Measurements from ENCODE around the gene CRPPA.

CRPPA gene

DNA sequence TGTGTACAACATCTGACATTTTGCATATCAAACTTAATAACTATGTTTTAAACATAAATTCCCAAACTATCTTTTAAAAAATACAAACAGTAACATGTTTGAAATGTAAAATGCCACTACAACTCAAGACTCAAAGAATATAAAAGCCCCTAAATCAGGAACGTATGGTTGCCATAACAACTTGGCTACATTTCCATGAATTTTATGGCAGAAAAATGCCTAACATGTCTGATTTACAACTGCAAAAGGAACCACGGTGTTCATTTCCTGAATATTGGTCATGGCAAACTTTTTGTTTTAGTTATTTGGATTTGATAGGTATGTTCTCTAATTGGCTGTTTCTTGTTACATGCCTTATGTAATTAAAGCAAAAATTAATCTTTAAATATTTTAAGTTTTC lies 42.2 kb upstream of the CRPPA start:
- CTCF ChIA-PET: interaction anchor here (2.4 kb wide), 1 partner anchor 101 kb away, joined by 10 read pairs; no protein-coding TSS in a partner anchor
- H3K27ac ChIP-seq (ENCODE audit: extremely low read depth, low read depth, low read length): no peak overlapping the region
- H3K36me3 ChIP-seq (ENCODE audit: control insufficient read depth in 2 of 2, insufficient read depth in 1 of 2, low read length in 2 of 2): no peaks in the 10 kb centered on the region
- H3K4me1 ChIP-seq (ENCODE audit: control insufficient read depth, insufficient read depth, low read length): no peaks in the 10 kb centered on the region
- H3K9me3 ChIP-seq (ENCODE audit: control insufficient read depth, insufficient read depth, low read depth, low read length): no peaks in the 10 kb centered on the region
- TF ChIP-seq MYNN (tag by site-specific recombination; IDR thresholded peaks at IDR 0.05; ENCODE audit: borderline replicate concordance) (peak; percentile 67; the same call in 1 of the 2 replicates), ZFHX2 (tag by site-specific recombination; conservative IDR thresholded peaks at IDR 0.05) (no peak), ZSCAN30 (tag by site-specific recombination; IDR thresholded peaks at IDR 0.05) (no peak)
- no peak overlapping the region for H3K4me3 ChIP-seq (ENCODE audit: low read depth, low read length)
- POLR2A ChIA-PET: interaction anchor here (2.7 kb wide), 1 partner anchor 43 kb away, joined by 15 read pairs; the partner anchor contains the start of gene CRPPA

DNA sequence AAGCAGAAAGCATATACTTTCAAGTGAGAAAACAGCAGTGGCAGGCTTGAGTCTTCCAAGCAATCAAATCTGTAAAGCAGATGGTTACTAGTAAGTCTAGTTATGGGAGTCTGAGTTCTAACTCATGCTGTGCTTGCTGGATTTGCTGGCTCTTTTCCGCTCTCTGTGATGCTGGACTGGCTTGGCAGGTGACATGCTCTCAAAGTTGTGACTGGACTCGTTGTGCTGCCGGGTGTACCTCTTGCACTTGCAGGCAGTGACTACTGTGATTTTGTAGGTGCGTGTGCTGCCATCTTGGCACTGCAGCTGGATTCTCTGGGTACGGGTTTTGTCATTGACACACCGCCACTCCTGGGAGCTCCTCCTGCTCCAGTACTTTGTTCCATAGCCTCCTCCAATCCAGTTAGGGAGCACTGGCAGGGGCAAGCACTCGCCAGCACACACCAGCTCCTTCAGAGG lies 41.1 kb upstream of the CRPPA start:
- Histone ChIP-seq H3K9me3 (ENCODE audit: control insufficient read depth, insufficient read depth, low read depth, low read length) (no peaks in the 10 kb centered on the region), H3K4me1 (ENCODE audit: control insufficient read depth, insufficient read depth, low read length) (no peaks in the 10 kb centered on the region)

DNA sequence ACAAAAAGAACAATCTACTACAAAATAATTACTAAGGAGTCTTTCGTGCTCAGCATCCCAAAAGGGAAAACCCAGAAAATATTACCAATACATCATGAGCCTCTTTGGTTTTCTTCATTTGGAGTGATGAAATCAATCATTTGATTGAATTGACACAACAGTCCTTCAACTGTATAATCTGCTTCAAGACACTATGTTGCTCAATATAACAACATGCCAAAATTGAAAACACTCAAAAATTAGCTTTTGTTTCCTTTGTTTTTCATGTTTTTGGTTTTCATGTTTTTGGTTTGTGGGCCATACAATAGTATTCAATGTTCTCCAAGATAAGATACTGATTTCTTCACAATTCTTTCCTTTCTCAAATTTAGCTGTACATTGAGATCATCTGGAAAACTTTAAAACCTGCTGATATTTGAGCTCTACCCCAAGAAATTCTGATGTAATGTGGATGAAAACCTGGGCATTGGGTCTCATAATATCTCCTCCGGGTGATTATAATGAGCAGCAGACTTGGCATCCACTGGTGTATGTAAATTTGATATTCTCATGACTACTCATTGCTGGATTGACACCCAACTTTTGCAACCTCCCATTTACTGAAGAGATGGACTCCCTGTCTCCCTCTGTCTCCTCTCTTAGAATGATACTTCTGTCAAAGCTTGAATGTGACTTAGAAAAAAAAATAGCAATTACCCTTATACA lies 39.6 kb upstream of the CRPPA start:
- POLR2A ChIA-PET: no interaction called here
- no peak overlapping the region for H3K4me3 ChIP-seq (ENCODE audit: low read depth, low read length)
- no peak overlapping the region for H3K27ac ChIP-seq (ENCODE audit: extremely low read depth, low read depth, low read length)
- no peaks in the 10 kb centered on the region for H3K4me1 ChIP-seq (ENCODE audit: control insufficient read depth, insufficient read depth, low read length)
- CTCF ChIA-PET: interaction anchor here (0.7 to 1.2 kb wide), 2 partner anchors 30 to 104 kb away, joined by 4 read pairs; no protein-coding TSS in a partner anchor
- H3K36me3 ChIP-seq (ENCODE audit: control insufficient read depth in 2 of 2, insufficient read depth in 1 of 2, low read length in 2 of 2): no peaks in the 10 kb centered on the region
- H3K9me3 ChIP-seq (ENCODE audit: control insufficient read depth, insufficient read depth, low read depth, low read length): no peaks in the 10 kb centered on the region
- TF ChIP-seq ZNF433 (tag by site-specific recombination; IDR thresholded peaks at IDR 0.05; ENCODE audit: low read depth): no peak
- no peak for TF ChIP-seq ZNF184 (tag by site-specific recombination; IDR thresholded peaks at IDR 0.05)
- no peak for TF ChIP-seq ZNF623 (tag by site-specific recombination; IDR thresholded peaks at IDR 0.05)
- TF ChIP-seq ZNF211 (tag by site-specific recombination; IDR thresholded peaks at IDR 0.05; ENCODE audit: low read depth): no peak
- TF ChIP-seq, protein P1, sequence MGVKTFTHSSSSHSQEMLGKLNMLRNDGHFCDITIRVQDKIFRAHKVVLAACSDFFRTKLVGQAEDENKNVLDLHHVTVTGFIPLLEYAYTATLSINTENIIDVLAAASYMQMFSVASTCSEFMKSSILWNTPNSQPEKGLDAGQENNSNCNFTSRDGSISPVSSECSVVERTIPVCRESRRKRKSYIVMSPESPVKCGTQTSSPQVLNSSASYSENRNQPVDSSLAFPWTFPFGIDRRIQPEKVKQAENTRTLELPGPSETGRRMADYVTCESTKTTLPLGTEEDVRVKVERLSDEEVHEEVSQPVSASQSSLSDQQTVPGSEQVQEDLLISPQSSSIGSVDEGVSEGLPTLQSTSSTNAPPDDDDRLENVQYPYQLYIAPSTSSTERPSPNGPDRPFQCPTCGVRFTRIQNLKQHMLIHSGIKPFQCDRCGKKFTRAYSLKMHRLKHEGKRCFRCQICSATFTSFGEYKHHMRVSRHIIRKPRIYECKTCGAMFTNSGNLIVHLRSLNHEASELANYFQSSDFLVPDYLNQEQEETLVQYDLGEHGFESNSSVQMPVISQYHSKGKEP (tag by site-specific recombination; IDR thresholded peaks at IDR 0.05): no peak
- no peak for TF ChIP-seq ZNF274 (IDR thresholded peaks at IDR 0.05; ENCODE audit: low read length)
- TF ChIP-seq ZNF274 (tag by site-specific recombination; IDR thresholded peaks at IDR 0.05; ENCODE audit: borderline replicate concordance): no peak
- no peak for TF ChIP-seq GLIS2 (tag by site-specific recombination; IDR thresholded peaks at IDR 0.05)
- TF ChIP-seq, protein P2, sequence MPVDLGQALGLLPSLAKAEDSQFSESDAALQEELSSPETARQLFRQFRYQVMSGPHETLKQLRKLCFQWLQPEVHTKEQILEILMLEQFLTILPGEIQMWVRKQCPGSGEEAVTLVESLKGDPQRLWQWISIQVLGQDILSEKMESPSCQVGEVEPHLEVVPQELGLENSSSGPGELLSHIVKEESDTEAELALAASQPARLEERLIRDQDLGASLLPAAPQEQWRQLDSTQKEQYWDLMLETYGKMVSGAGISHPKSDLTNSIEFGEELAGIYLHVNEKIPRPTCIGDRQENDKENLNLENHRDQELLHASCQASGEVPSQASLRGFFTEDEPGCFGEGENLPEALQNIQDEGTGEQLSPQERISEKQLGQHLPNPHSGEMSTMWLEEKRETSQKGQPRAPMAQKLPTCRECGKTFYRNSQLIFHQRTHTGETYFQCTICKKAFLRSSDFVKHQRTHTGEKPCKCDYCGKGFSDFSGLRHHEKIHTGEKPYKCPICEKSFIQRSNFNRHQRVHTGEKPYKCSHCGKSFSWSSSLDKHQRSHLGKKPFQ (tag by site-specific recombination; IDR thresholded peaks at IDR 0.05): no peak
- no peak for TF ChIP-seq ZNF830 (tag by site-specific recombination; IDR thresholded peaks at IDR 0.05; ENCODE audit: low read depth)

More for the DNA sequence above, 41.1 kb upstream of the CRPPA start:
- no peaks in the 10 kb centered on the region for H3K36me3 ChIP-seq (ENCODE audit: control insufficient read depth in 2 of 2, insufficient read depth in 1 of 2, low read length in 2 of 2)
- ChIA-PET POLR2A (no interaction called here), CTCF (interaction anchor here (0.7 kb wide), 2 partner anchors 96 to 390 kb away, joined by 3 to 5 read pairs; no protein-coding TSS in a partner anchor)
- TF ChIP-seq, protein P3, sequence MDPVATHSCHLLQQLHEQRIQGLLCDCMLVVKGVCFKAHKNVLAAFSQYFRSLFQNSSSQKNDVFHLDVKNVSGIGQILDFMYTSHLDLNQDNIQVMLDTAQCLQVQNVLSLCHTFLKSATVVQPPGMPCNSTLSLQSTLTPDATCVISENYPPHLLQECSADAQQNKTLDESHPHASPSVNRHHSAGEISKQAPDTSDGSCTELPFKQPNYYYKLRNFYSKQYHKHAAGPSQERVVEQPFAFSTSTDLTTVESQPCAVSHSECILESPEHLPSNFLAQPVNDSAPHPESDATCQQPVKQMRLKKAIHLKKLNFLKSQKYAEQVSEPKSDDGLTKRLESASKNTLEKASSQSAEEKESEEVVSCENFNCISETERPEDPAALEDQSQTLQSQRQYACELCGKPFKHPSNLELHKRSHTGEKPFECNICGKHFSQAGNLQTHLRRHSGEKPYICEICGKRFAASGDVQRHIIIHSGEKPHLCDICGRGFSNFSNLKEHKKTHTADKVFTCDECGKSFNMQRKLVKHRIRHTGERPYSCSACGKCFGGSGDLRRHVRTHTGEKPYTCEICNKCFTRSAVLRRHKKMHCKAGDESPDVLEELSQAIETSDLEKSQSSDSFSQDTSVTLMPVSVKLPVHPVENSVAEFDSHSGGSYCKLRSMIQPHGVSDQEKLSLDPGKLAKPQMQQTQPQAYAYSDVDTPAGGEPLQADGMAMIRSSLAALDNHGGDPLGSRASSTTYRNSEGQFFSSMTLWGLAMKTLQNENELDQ (tag by site-specific recombination; IDR thresholded peaks at IDR 0.05; ENCODE audit: low read depth): no peak
- TF ChIP-seq, protein P4, sequence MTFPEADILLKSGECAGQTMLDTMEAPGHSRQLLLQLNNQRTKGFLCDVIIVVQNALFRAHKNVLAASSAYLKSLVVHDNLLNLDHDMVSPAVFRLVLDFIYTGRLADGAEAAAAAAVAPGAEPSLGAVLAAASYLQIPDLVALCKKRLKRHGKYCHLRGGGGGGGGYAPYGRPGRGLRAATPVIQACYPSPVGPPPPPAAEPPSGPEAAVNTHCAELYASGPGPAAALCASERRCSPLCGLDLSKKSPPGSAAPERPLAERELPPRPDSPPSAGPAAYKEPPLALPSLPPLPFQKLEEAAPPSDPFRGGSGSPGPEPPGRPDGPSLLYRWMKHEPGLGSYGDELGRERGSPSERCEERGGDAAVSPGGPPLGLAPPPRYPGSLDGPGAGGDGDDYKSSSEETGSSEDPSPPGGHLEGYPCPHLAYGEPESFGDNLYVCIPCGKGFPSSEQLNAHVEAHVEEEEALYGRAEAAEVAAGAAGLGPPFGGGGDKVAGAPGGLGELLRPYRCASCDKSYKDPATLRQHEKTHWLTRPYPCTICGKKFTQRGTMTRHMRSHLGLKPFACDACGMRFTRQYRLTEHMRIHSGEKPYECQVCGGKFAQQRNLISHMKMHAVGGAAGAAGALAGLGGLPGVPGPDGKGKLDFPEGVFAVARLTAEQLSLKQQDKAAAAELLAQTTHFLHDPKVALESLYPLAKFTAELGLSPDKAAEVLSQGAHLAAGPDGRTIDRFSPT (tag by site-specific recombination; IDR thresholded peaks at IDR 0.05): no peak
- TF ChIP-seq ZNF837 (tag by site-specific recombination; IDR thresholded peaks at IDR 0.05) (no peak), ZBTB1 (tag by site-specific recombination; IDR thresholded peaks at IDR 0.05) (no peak), ZNF335 (tag by site-specific recombination; conservative IDR thresholded peaks at IDR 0.05) (no peak), ZNF677 (tag by site-specific recombination; IDR thresholded peaks at IDR 0.05) (no peak), ZNF155 (tag by site-specific recombination; IDR thresholded peaks at IDR 0.05) (no peak), ZBTB8A (tag by site-specific recombination; IDR thresholded peaks at IDR 0.05) (no peak), ZNF24 (tag by site-specific recombination; IDR thresholded peaks at IDR 0.05) (no peak), ZNF529 (tag by site-specific recombination; IDR thresholded peaks at IDR 0.05; ENCODE audit: insufficient replicate concordance) (no peak), RBAK (tag by site-specific recombination; IDR thresholded peaks at IDR 0.05) (no peak)
- TF ChIP-seq, protein P5, sequence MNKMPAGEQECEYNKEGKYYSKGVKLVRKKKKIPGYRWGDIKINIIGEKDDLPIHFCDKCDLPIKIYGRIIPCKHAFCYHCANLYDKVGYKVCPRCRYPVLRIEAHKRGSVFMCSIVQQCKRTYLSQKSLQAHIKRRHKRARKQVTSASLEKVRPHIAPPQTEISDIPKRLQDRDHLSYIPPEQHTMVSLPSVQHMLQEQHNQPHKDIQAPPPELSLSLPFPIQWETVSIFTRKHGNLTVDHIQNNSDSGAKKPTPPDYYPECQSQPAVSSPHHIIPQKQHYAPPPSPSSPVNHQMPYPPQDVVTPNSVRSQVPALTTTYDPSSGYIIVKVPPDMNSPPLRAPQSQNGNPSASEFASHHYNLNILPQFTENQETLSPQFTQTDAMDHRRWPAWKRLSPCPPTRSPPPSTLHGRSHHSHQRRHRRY (tag by site-specific recombination; IDR thresholded peaks at IDR 0.05): no peak
- no peak overlapping the region for H3K4me3 ChIP-seq (ENCODE audit: low read depth, low read length)
- no peak overlapping the region for H3K27ac ChIP-seq (ENCODE audit: extremely low read depth, low read depth, low read length)

Measured in HEK293 (cell line).